ENCODE data around the gene OR6K3.

The OR6K3 gene

DNA sequence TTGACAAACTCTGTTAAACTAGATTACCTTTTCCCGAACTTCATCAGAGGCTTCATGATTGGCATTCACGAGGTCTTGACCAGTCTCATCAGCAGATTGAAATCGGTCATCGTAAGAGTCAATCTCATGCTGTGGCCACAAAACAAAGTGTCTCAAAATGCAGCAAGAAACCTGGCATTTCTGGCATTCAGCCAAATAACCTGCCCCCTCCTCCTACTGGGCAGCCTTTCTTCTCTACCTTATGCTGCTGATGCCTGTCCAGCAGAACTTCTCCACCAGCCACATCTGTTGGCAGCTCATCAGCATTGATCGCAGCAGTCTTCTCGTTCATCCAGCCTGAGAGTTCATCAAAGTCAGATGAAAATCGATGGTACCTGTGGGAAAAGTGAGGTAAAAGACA, 46.2 kb downstream of the OR6K3 start:
- Histone ChIP-seq H3K9ac (ENCODE audit: low read length) (no peak overlapping the region), H3K4me2 (ENCODE audit: low read length) (no peak overlapping the region), H3K27ac (ENCODE audit: low read depth, low read length, poor library complexity, severe bottlenecking) (no peak overlapping the region), H3K27me3 (ENCODE audit: insufficient read depth, low read length) (no peaks in the 10 kb centered on the region), H3K9me3 (ENCODE audit: low read length) (no peaks in the 10 kb centered on the region), H3K79me2 (ENCODE audit: insufficient read depth, low read length) (no peaks in the 10 kb centered on the region), H3F3A (ENCODE audit: insufficient read depth, low read length) (no peaks in the 10 kb centered on the region), H3K9me2 (ENCODE audit: low read depth, low read length) (no peaks in the 10 kb centered on the region), H3K36me3 (ENCODE audit: insufficient read depth, low read length) (no peaks in the 10 kb centered on the region), H2AFZ (ENCODE audit: low read length) (no peak overlapping the region), H3K4me3 (ENCODE audit: low read depth, low read length, poor library complexity, severe bottlenecking) (no peak overlapping the region), H3K4me1 (ENCODE audit: insufficient read depth, low read length, severe bottlenecking) (no peaks in the 10 kb centered on the region), H4K20me1 (ENCODE audit: insufficient read depth, low read length) (no peaks in the 10 kb centered on the region)
- TF ChIP-seq, protein P1, sequence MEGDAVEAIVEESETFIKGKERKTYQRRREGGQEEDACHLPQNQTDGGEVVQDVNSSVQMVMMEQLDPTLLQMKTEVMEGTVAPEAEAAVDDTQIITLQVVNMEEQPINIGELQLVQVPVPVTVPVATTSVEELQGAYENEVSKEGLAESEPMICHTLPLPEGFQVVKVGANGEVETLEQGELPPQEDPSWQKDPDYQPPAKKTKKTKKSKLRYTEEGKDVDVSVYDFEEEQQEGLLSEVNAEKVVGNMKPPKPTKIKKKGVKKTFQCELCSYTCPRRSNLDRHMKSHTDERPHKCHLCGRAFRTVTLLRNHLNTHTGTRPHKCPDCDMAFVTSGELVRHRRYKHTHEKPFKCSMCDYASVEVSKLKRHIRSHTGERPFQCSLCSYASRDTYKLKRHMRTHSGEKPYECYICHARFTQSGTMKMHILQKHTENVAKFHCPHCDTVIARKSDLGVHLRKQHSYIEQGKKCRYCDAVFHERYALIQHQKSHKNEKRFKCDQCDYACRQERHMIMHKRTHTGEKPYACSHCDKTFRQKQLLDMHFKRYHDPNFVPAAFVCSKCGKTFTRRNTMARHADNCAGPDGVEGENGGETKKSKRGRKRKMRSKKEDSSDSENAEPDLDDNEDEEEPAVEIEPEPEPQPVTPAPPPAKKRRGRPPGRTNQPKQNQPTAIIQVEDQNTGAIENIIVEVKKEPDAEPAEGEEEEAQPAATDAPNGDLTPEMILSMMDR (IDR thresholded peaks at IDR 0.05; ENCODE audit: low read length) = no peak
- no peak for TF ChIP-seq EZH2 (IDR thresholded peaks at IDR 0.05; ENCODE audit: borderline replicate concordance, low read length)
